Neural cell (in vitro differentiated cells): ENCODE results near the gene STARD6. TPM values are rescaled to one million over a fixed set of nuclear protein-coding genes. Genes with fewer than 3 reads are reported as not detected.

Source experiments
- H2AFZ ChIP-seq: fragments of 200-600, 300-800 bp; sonication (generic), shearing (Covaris generic); 2 replicates; pipeline ENCODE4 v1.6.0; 2014; ENCODE audit warnings: low read depth, mild to moderate bottlenecking, antibody characterized with exemption, low read length, moderate library complexity
- H3F3A ChIP-seq: fragments of 200-600 bp; shearing (Covaris generic); 2 replicates; pipeline ENCODE4 v1.6.1; 2016; ENCODE audit warnings: mild to moderate bottlenecking, moderate library complexity, mixed read lengths, antibody characterized with exemption, low read length; ENCODE audit not compliant: insufficient read depth, poor library complexity, severe bottlenecking
- H3K27ac ChIP-seq: fragments of 200-600, 300-800 bp; sonication (generic), shearing (Covaris generic); 2 replicates; pipeline ENCODE4 v1.5.1; 2014; ENCODE audit warnings: mild to moderate bottlenecking, low read length, moderate library complexity
- H3K27me3 ChIP-seq: fragments of 300-800, 200-600 bp; sonication (generic), shearing (Covaris generic); 2 replicates; pipeline ENCODE4 v1.6.0; 2014; ENCODE audit warnings: mild to moderate bottlenecking, low read depth, low read length, moderate library complexity; ENCODE audit not compliant: insufficient read depth
- H3K36me3 ChIP-seq: fragments of 300-800, 200-600 bp; sonication (generic), shearing (Covaris generic); 2 replicates; pipeline ENCODE4 v1.5.1; 2014; ENCODE audit warnings: mild to moderate bottlenecking, antibody characterized with exemption, low read length, moderate library complexity; ENCODE audit not compliant: insufficient read depth
- H3K4me2 ChIP-seq: fragments of 300-800, 200-600 bp; sonication (generic), shearing (Covaris generic); 2 replicates; pipeline ENCODE4 v1.6.0; 2014; ENCODE audit warnings: mild to moderate bottlenecking, low read length
- H3K4me3 ChIP-seq: fragments of 300-800, 200-600 bp; sonication (generic), shearing (Covaris generic); 2 replicates; pipeline ENCODE4 v1.5.1; 2014; ENCODE audit warnings: mild to moderate bottlenecking, low read length, moderate library complexity
- H3K79me2 ChIP-seq: fragments of 200-600 bp; shearing (Covaris generic); replicated peaks from 2 replicates; pipeline ENCODE4 v1.6.0; 2014; ENCODE audit warnings: mild to moderate bottlenecking, low read length, moderate library complexity; ENCODE audit not compliant: insufficient read depth
- H3K9ac ChIP-seq: fragments of 300-800, 200-600 bp; sonication (generic), shearing (Covaris generic); 2 replicates; pipeline ENCODE4 v1.6.1; 2016; ENCODE audit warnings: mild to moderate bottlenecking, low read length, mixed read lengths
- H3K9me2 ChIP-seq: fragments of 200-600 bp; shearing (Covaris generic); 2 replicates; pipeline ENCODE4 v1.6.1; 2016; ENCODE audit warnings: mild to moderate bottlenecking, low read length, mixed read lengths; ENCODE audit not compliant: insufficient read depth
- H3K9me3 ChIP-seq: fragments of 200-600, 300-800 bp; sonication (generic), shearing (Covaris generic); 2 replicates; pipeline ENCODE4 v1.6.1; 2016; ENCODE audit warnings: mild to moderate bottlenecking, mixed run types, low read length, moderate library complexity, mixed read lengths
- H4K20me1 ChIP-seq: fragments of 200-600 bp; shearing (Covaris generic); 2 replicates; pipeline ENCODE4 v1.6.1; 2016; ENCODE audit warnings: mild to moderate bottlenecking, mixed run types; ENCODE audit not compliant: insufficient read depth
- EP300 ChIP-seq: fragments of 450-650 bp; conservative IDR thresholded peaks from 2 replicates; pipeline ENCODE4 v1.6.1; 2014; ENCODE audit warnings: antibody characterized with exemption, mild to moderate bottlenecking, moderate library complexity; ENCODE audit not compliant: poor library complexity, severe bottlenecking
- EZH2 ChIP-seq: fragments of 200-600, 300-800 bp; shearing (Covaris generic), sonication (generic); IDR thresholded peaks from 2 replicates; pipeline ENCODE4 v1.6.1; 2014; ENCODE audit warnings: antibody characterized with exemption, low read length, borderline replicate concordance, mild to moderate bottlenecking; ENCODE audit not compliant: insufficient read depth, poor library complexity, severe bottlenecking
- MXI1 ChIP-seq: fragments of 450-650 bp; conservative IDR thresholded peaks from 2 replicates; pipeline ENCODE4 v1.6.1; 2014; ENCODE audit warnings: antibody characterized with exemption, mild to moderate bottlenecking; ENCODE audit not compliant: poor library complexity, severe bottlenecking
- POLR2AphosphoS5 ChIP-seq: IDR thresholded peaks from 2 replicates; pipeline ENCODE4 v1.6.1; 2012
- RAD21 ChIP-seq: fragments of 450-650 bp; conservative IDR thresholded peaks from 2 replicates; pipeline ENCODE4 v1.6.1; 2014; ENCODE audit warnings: antibody characterized with exemption, mild to moderate bottlenecking, moderate library complexity
- SMC3 ChIP-seq: fragments of 450-650 bp; conservative IDR thresholded peaks from 2 replicates; pipeline ENCODE4 v1.6.1; 2014; ENCODE audit warnings: antibody characterized with exemption, mild to moderate bottlenecking, moderate library complexity; ENCODE audit not compliant: poor library complexity
- TAF1 ChIP-seq: IDR thresholded peaks from 2 replicates; pipeline ENCODE4 v1.6.1; 2012; ENCODE audit warnings: low read depth
- polyA plus RNA-seq: library from polyadenylated mRNA; depleted of rRNA; stranded (reverse); fragments of >200 nt; gene quantifications from 2 replicates; pipeline ENCODE4 v1.2.3, GENCODE V29; 2014
- TF ChIP-seq, protein P1 (sequence below): fragments of 450-650 bp; IDR thresholded peaks from 2 replicates; pipeline ENCODE4 v1.5.1; 2014; ENCODE audit warnings: antibody characterized with exemption, mild to moderate bottlenecking, moderate library complexity; ENCODE audit not compliant: poor library complexity, severe bottlenecking
- TF ChIP-seq, protein P2 (sequence below): IDR thresholded peaks from 2 replicates; pipeline ENCODE4 v1.6.1; 2012; ENCODE audit warnings: borderline replicate concordance

The STARD6 gene
- polyA plus RNA-seq, 1 donor from 2014 or later = not detected

- TF ChIP-seq RAD21 = no peak
- no peak for TF ChIP-seq TAF1
- Histone ChIP-seq H3K9me3 (no peaks in the 10 kb centered on the region), H3K27me3 (no peaks in the 10 kb centered on the region)
Observed at GRCh38 chr18:54378057-54378456, 20.4 kb upstream of the STARD6 start.

GRCh38 chr18:54360406-54360805 is 2.7 kb upstream of the STARD6 start:
- no peaks in the 10 kb centered on the region for H3K9me2 ChIP-seq
- no peak overlapping the region for H3K4me3 ChIP-seq
- peaks cover 10% of the 10 kb centered on the region for H3K79me2 ChIP-seq
- no peak overlapping the region for H3K9ac ChIP-seq
- H2AFZ ChIP-seq = no peak overlapping the region
- no peak for TF ChIP-seq POLR2AphosphoS5
- TF ChIP-seq EZH2 = no peak
- TF ChIP-seq RAD21 = no peak
- no peak for TF ChIP-seq TAF1
- no peak for TF ChIP-seq EP300
- no peak for TF ChIP-seq MXI1
- TF ChIP-seq, protein P1, sequence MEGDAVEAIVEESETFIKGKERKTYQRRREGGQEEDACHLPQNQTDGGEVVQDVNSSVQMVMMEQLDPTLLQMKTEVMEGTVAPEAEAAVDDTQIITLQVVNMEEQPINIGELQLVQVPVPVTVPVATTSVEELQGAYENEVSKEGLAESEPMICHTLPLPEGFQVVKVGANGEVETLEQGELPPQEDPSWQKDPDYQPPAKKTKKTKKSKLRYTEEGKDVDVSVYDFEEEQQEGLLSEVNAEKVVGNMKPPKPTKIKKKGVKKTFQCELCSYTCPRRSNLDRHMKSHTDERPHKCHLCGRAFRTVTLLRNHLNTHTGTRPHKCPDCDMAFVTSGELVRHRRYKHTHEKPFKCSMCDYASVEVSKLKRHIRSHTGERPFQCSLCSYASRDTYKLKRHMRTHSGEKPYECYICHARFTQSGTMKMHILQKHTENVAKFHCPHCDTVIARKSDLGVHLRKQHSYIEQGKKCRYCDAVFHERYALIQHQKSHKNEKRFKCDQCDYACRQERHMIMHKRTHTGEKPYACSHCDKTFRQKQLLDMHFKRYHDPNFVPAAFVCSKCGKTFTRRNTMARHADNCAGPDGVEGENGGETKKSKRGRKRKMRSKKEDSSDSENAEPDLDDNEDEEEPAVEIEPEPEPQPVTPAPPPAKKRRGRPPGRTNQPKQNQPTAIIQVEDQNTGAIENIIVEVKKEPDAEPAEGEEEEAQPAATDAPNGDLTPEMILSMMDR = no peak
- TF ChIP-seq SMC3 = no peak
- TF ChIP-seq, protein P2, sequence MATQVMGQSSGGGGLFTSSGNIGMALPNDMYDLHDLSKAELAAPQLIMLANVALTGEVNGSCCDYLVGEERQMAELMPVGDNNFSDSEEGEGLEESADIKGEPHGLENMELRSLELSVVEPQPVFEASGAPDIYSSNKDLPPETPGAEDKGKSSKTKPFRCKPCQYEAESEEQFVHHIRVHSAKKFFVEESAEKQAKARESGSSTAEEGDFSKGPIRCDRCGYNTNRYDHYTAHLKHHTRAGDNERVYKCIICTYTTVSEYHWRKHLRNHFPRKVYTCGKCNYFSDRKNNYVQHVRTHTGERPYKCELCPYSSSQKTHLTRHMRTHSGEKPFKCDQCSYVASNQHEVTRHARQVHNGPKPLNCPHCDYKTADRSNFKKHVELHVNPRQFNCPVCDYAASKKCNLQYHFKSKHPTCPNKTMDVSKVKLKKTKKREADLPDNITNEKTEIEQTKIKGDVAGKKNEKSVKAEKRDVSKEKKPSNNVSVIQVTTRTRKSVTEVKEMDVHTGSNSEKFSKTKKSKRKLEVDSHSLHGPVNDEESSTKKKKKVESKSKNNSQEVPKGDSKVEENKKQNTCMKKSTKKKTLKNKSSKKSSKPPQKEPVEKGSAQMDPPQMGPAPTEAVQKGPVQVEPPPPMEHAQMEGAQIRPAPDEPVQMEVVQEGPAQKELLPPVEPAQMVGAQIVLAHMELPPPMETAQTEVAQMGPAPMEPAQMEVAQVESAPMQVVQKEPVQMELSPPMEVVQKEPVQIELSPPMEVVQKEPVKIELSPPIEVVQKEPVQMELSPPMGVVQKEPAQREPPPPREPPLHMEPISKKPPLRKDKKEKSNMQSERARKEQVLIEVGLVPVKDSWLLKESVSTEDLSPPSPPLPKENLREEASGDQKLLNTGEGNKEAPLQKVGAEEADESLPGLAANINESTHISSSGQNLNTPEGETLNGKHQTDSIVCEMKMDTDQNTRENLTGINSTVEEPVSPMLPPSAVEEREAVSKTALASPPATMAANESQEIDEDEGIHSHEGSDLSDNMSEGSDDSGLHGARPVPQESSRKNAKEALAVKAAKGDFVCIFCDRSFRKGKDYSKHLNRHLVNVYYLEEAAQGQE = no peak
- no peak overlapping the region for H3K27ac ChIP-seq
- no peaks in the 10 kb centered on the region for H3K27me3 ChIP-seq
- no peaks in the 10 kb centered on the region for H4K20me1 ChIP-seq
- no peaks in the 10 kb centered on the region for H3K36me3 ChIP-seq
- H3F3A ChIP-seq = no peaks in the 10 kb centered on the region
- H3K4me2 ChIP-seq = no peak overlapping the region
- H3K9me3 ChIP-seq = no peaks in the 10 kb centered on the region

More at GRCh38 chr18:54378057-54378456, 20.4 kb upstream of the STARD6 start:
- Histone ChIP-seq H3K9ac (no peak overlapping the region), H3K36me3 (no peaks in the 10 kb centered on the region), H3K27ac (no peak overlapping the region), H3K4me2 (no peak overlapping the region), H3F3A (no peaks in the 10 kb centered on the region), H3K4me3 (no peak overlapping the region), H2AFZ (no peak overlapping the region), H4K20me1 (no peaks in the 10 kb centered on the region), H3K79me2 (no peaks in the 10 kb centered on the region), H3K9me2 (no peaks in the 10 kb centered on the region)

- TF ChIP-seq POLR2AphosphoS5 = no peak
- TF ChIP-seq, protein P1 = no peak
- no peak for TF ChIP-seq MXI1
- TF ChIP-seq TAF1 = no peak
- TF ChIP-seq, protein P2 = no peak
- no peak for TF ChIP-seq SMC3
- no peak for TF ChIP-seq RAD21
- TF ChIP-seq EP300 = no peak
- no peak for TF ChIP-seq EZH2
- no peak overlapping the region for H3K27ac ChIP-seq
- peak overlapping the region; percentile 89 for H3K4me2 ChIP-seq
- H4K20me1 ChIP-seq = no peaks in the 10 kb centered on the region
- H3F3A ChIP-seq = no peaks in the 10 kb centered on the region
- no peaks in the 10 kb centered on the region for H3K9me3 ChIP-seq
- H3K79me2 ChIP-seq = peaks cover 10% of the 10 kb centered on the region
- peak overlapping the region; percentile 79 for H3K4me3 ChIP-seq
- no peak overlapping the region for H3K9ac ChIP-seq
- H3K9me2 ChIP-seq = no peaks in the 10 kb centered on the region
- no peaks in the 10 kb centered on the region for H3K36me3 ChIP-seq
- H2AFZ ChIP-seq = no peak overlapping the region
- H3K27me3 ChIP-seq = no peaks in the 10 kb centered on the region
Observed at GRCh38 chr18:54359233-54359632, 1.6 kb upstream of the STARD6 start.
